ENCODE measurements around the gene TPI1. TPM values are rescaled to one million over a fixed set of nuclear protein-coding genes. Genes with fewer than 3 reads are reported as not detected.

TPI1 gene
- total RNA-seq, 2 donors from 2014 or later, result 140 to 144 TPM

Other genes with a start within 250 kb of the TPI1 start
- gene LPAR5, start 231.6 kb upstream of the TPI1 start, total RNA-seq, result 1 to 10 TPM; 2.9 to 8.1 TPM
- 10 to 100 TPM in 1 of 2 donors, 1 to 10 TPM in 1; 3.4 to 90.0 TPM for gene ACRBP, start 220.1 kb upstream of the TPI1 start, total RNA-seq
- gene ING4, start 204.4 kb upstream of the TPI1 start, total RNA-seq, result 10 to 100 TPM; 28.1 to 29.3 TPM
- 10 to 100 TPM; 62.9 to 66.3 TPM for gene ZNF384, start 178.2 kb upstream of the TPI1 start, total RNA-seq
- gene PIANP, start 166.7 kb upstream of the TPI1 start, total RNA-seq, result 1 to 10 TPM; 1.3 to 1.9 TPM
- gene COPS7A, start 143.5 kb upstream of the TPI1 start, total RNA-seq, result 10 to 100 TPM; 13.9 to 17.9 TPM
- 100 to 1,000 TPM; 104 to 108 TPM for gene MLF2, start 114.4 kb upstream of the TPI1 start, total RNA-seq
- gene PTMS, start 101.2 kb upstream of the TPI1 start, total RNA-seq, result 10 to 100 TPM in 1 of 2 donors, 1 to 10 TPM in 1; 7.0 to 12.0 TPM
- gene LAG3, start 95.0 kb upstream of the TPI1 start, total RNA-seq, result 1 to 10 TPM; 3.8 to 4.6 TPM
- gene CD4, start 78.0 kb upstream of the TPI1 start, total RNA-seq, result 100 to 1,000 TPM; 187 to 205 TPM
- under 1 TPM in 1 of 2 donors, not detected in 1; 0.63 TPM for gene GPR162, start 45.7 kb upstream of the TPI1 start, total RNA-seq
- gene P3H3, start 39.1 kb upstream of the TPI1 start, total RNA-seq, result 1 to 10 TPM in 1 of 2 donors, under 1 TPM in 1; 0.97 to 1.3 TPM
- gene GNB3, start 26.6 kb upstream of the TPI1 start, total RNA-seq, result under 1 TPM; 0.26 to 0.45 TPM
- gene CDCA3, start 16.2 kb upstream of the TPI1 start, total RNA-seq, result under 1 TPM; 0.65 to 0.87 TPM
- gene USP5, start 15.4 kb upstream of the TPI1 start, total RNA-seq, result 10 to 100 TPM; 65.7 to 76.1 TPM
- 1 to 10 TPM; 6.7 to 8.7 TPM for gene SPSB2, start 5.8 kb downstream of the TPI1 start, total RNA-seq
- 10 to 100 TPM in 1 of 2 donors, 1 to 10 TPM in 1; 7.3 to 13.4 TPM for gene LRRC23, start 37.3 kb downstream of the TPI1 start, total RNA-seq
- gene ENO2, start 47.0 kb downstream of the TPI1 start, total RNA-seq, result 10 to 100 TPM; 80.2 to 80.7 TPM
- 10 to 100 TPM; 24.1 to 28.9 TPM for gene ATN1, start 60.4 kb downstream of the TPI1 start, total RNA-seq
- not detected for gene RNU7-1, start 76.3 kb downstream of the TPI1 start, total RNA-seq
- gene C12orf57, start 76.5 kb downstream of the TPI1 start, total RNA-seq, result 100 to 1,000 TPM; 192 to 226 TPM
- 100 to 1,000 TPM; 115 to 177 TPM for gene PTPN6, start 83.8 kb downstream of the TPI1 start, total RNA-seq
- 100 to 1,000 TPM; 145 to 150 TPM for gene PHB2, start 103.1 kb downstream of the TPI1 start, total RNA-seq
- gene EMG1, start 103.4 kb downstream of the TPI1 start, total RNA-seq, result 10 to 100 TPM; 36.2 to 36.9 TPM
- 10 to 100 TPM; 34.3 to 45.2 TPM for gene LPCAT3, start 150.9 kb downstream of the TPI1 start, total RNA-seq
- gene C1S, start 193.2 kb downstream of the TPI1 start, total RNA-seq, result 1 to 10 TPM; 2.9 to 3.0 TPM
- gene C1R, start 224.9 kb downstream of the TPI1 start, total RNA-seq, result 1 to 10 TPM; 3.4 to 7.2 TPM
- gene C1RL, start 241.7 kb downstream of the TPI1 start, total RNA-seq, result 10 to 100 TPM; 21.4 to 27.2 TPM